ENCODE measurements around the gene TUBGCP6. TPM values are rescaled to one million over a fixed set of nuclear protein-coding genes. Genes with fewer than 3 reads are reported as not detected.
"Not testable (repeated sequence)": the region's sequence is repeated elsewhere in the genome, so short reads cannot be mapped to it uniquely, and the experiment has no call there.

The TUBGCP6 gene
- total RNA-seq, 1 donor from 2014 or later, result 17.2 TPM

GRCh38 chr22:50171965-50172421, 72.8 kb downstream of the TUBGCP6 start:
- no peak overlapping the region for H3K4me3 ChIP-seq (ENCODE audit: low read length in 3 of 3)
- peaks cover 25 to 52% (median 41%) of the 10 kb centered on the region in 3 donors for H3K27me3 ChIP-seq (ENCODE audit: control insufficient read depth in 3 of 3, insufficient read depth in 3 of 3, low read length in 3 of 3)
- no peak overlapping the region for H3K27ac ChIP-seq (ENCODE audit: low read depth, low read length)

GRCh38 chr22:50171319-50171964, 73.4 kb downstream of the TUBGCP6 start:
- Histone ChIP-seq H3K27ac (ENCODE audit: low read depth, low read length) (no peak overlapping the region), H3K4me3 (ENCODE audit: low read length in 3 of 3) (no peak overlapping the region), H3K9me3 (ENCODE audit: control insufficient read depth in 3 of 3, low read length in 3 of 3) (no peaks in the 10 kb centered on the region), H3K27me3 (ENCODE audit: control insufficient read depth in 3 of 3, insufficient read depth in 3 of 3, low read length in 3 of 3) (peaks cover 21 to 47% (median 38%) of the 10 kb centered on the region in 3 donors), H3K4me1 (ENCODE audit: control insufficient read depth in 3 of 3, insufficient read depth in 3 of 3, low read length in 3 of 3) (peaks cover 0 to 2% (median 0%) of the 10 kb centered on the region in 3 donors), H3K36me3 (ENCODE audit: control insufficient read depth in 3 of 3, insufficient read depth in 3 of 3, low read length in 3 of 3) (no peaks in the 10 kb centered on the region), H3K9ac (ENCODE audit: low read depth in 1 of 3, low read length in 3 of 3) (no peak overlapping the region)

More at GRCh38 chr22:50171965-50172421, 72.8 kb downstream of the TUBGCP6 start:
- no peaks in the 10 kb centered on the region for H3K36me3 ChIP-seq (ENCODE audit: control insufficient read depth in 3 of 3, insufficient read depth in 3 of 3, low read length in 3 of 3)
- no peaks in the 10 kb centered on the region for H3K9me3 ChIP-seq (ENCODE audit: control insufficient read depth in 3 of 3, low read length in 3 of 3)
- peaks cover 0 to 2% (median 0%) of the 10 kb centered on the region in 3 donors for H3K4me1 ChIP-seq (ENCODE audit: control insufficient read depth in 3 of 3, insufficient read depth in 3 of 3, low read length in 3 of 3)
- H3K9ac ChIP-seq (ENCODE audit: low read depth in 1 of 3, low read length in 3 of 3), result no peak overlapping the region

- Histone ChIP-seq H3K4me3 (ENCODE audit: low read length in 3 of 3) (no peak within 1 kb of the TSS), H3K4me1 (ENCODE audit: control insufficient read depth in 3 of 3, insufficient read depth in 3 of 3, low read length in 3 of 3) (peaks cover 0 to 2% (median 0%) of the 10 kb centered on the region in 3 donors), H3K27me3 (ENCODE audit: control insufficient read depth in 3 of 3, insufficient read depth in 3 of 3, low read length in 3 of 3) (peaks cover 21 to 39% (median 34%) of the 10 kb centered on the region in 3 donors), H3K36me3 (ENCODE audit: control insufficient read depth in 3 of 3, insufficient read depth in 3 of 3, low read length in 3 of 3) (no peaks in the 10 kb centered on the region), H3K27ac (ENCODE audit: low read depth, low read length) (no peak within 1 kb of the TSS), H3K9ac (ENCODE audit: low read depth in 1 of 3, low read length in 3 of 3) (no peak within 1 kb of the TSS), H3K9me3 (ENCODE audit: control insufficient read depth in 3 of 3, low read length in 3 of 3) (no peaks in the 10 kb centered on the region)
Observed at GRCh38 chr22:50170453-50171318, 74.1 kb downstream of the TUBGCP6 start, which contains the start of gene PANX2. Gene PANX2, plus strand, starts transcription at chr22:50170731. Its CDS starts 0 bp downstream, at chr22:50170731.

- H3K4me3 ChIP-seq (ENCODE audit: low read length in 3 of 3), result no peak overlapping the region
- no peak overlapping the region for H3K9ac ChIP-seq (ENCODE audit: low read depth in 1 of 3, low read length in 3 of 3)
- H3K36me3 ChIP-seq (ENCODE audit: control insufficient read depth in 3 of 3, insufficient read depth in 3 of 3, low read length in 3 of 3), result no peaks in the 10 kb centered on the region
Observed at GRCh38 chr22:50169774-50170341, 75.0 kb downstream of the TUBGCP6 start.

GRCh38 chr22:50169181-50169759, 75.6 kb downstream of the TUBGCP6 start:
- Histone ChIP-seq H3K27me3 (ENCODE audit: control insufficient read depth in 3 of 3, insufficient read depth in 3 of 3, low read length in 3 of 3) (peaks cover 21 to 34% (median 24%) of the 10 kb centered on the region in 3 donors), H3K4me3 (ENCODE audit: low read length in 3 of 3) (no peak overlapping the region), H3K36me3 (ENCODE audit: control insufficient read depth in 3 of 3, insufficient read depth in 3 of 3, low read length in 3 of 3) (no peaks in the 10 kb centered on the region)

More at GRCh38 chr22:50169774-50170341, 75.0 kb downstream of the TUBGCP6 start:
- Histone ChIP-seq H3K9me3 (ENCODE audit: control insufficient read depth in 3 of 3, low read length in 3 of 3) (no peaks in the 10 kb centered on the region), H3K4me1 (ENCODE audit: control insufficient read depth in 3 of 3, insufficient read depth in 3 of 3, low read length in 3 of 3) (peaks cover 0 to 2% (median 0%) of the 10 kb centered on the region in 3 donors), H3K27ac (ENCODE audit: low read depth, low read length) (no peak overlapping the region), H3K27me3 (ENCODE audit: control insufficient read depth in 3 of 3, insufficient read depth in 3 of 3, low read length in 3 of 3) (peaks cover 21 to 32% (median 26%) of the 10 kb centered on the region in 3 donors)

GRCh38 chr22:50168490-50169180, 76.2 kb downstream of the TUBGCP6 start:
- not testable (repeated sequence) for H3K4me1 ChIP-seq (ENCODE audit: control insufficient read depth in 3 of 3, insufficient read depth in 3 of 3, low read length in 3 of 3); H3K9ac ChIP-seq (ENCODE audit: low read depth in 1 of 3, low read length in 3 of 3); H3K4me3 ChIP-seq (ENCODE audit: low read length in 3 of 3); H3K9me3 ChIP-seq (ENCODE audit: control insufficient read depth in 3 of 3, low read length in 3 of 3); H3K36me3 ChIP-seq (ENCODE audit: control insufficient read depth in 3 of 3, insufficient read depth in 3 of 3, low read length in 3 of 3); H3K27ac ChIP-seq (ENCODE audit: low read depth, low read length)
- H3K27me3 ChIP-seq (ENCODE audit: control insufficient read depth in 3 of 3, insufficient read depth in 3 of 3, low read length in 3 of 3), result peaks cover 21 to 32% (median 24%) of the 10 kb centered on the region in 3 donors

More at GRCh38 chr22:50169181-50169759, 75.6 kb downstream of the TUBGCP6 start:
- peaks cover 0 to 2% (median 0%) of the 10 kb centered on the region in 3 donors for H3K4me1 ChIP-seq (ENCODE audit: control insufficient read depth in 3 of 3, insufficient read depth in 3 of 3, low read length in 3 of 3)
- no peaks in the 10 kb centered on the region for H3K9me3 ChIP-seq (ENCODE audit: control insufficient read depth in 3 of 3, low read length in 3 of 3)
- no peak overlapping the region for H3K27ac ChIP-seq (ENCODE audit: low read depth, low read length)
- H3K9ac ChIP-seq (ENCODE audit: low read depth in 1 of 3, low read length in 3 of 3), result no peak overlapping the region

GRCh38 chr22:50167689-50168489, 76.9 kb downstream of the TUBGCP6 start:
- peaks cover 0 to 2% (median 0%) of the 10 kb centered on the region in 3 donors for H3K4me1 ChIP-seq (ENCODE audit: control insufficient read depth in 3 of 3, insufficient read depth in 3 of 3, low read length in 3 of 3)
- peaks cover 21 to 32% (median 27%) of the 10 kb centered on the region in 3 donors for H3K27me3 ChIP-seq (ENCODE audit: control insufficient read depth in 3 of 3, insufficient read depth in 3 of 3, low read length in 3 of 3)
- H3K36me3 ChIP-seq (ENCODE audit: control insufficient read depth in 3 of 3, insufficient read depth in 3 of 3, low read length in 3 of 3), result no peaks in the 10 kb centered on the region
- H3K9ac ChIP-seq (ENCODE audit: low read depth in 1 of 3, low read length in 3 of 3), result no peak overlapping the region
- no peaks in the 10 kb centered on the region for H3K9me3 ChIP-seq (ENCODE audit: control insufficient read depth in 3 of 3, low read length in 3 of 3)
- no peak overlapping the region for H3K4me3 ChIP-seq (ENCODE audit: low read length in 3 of 3)
- no peak overlapping the region for H3K27ac ChIP-seq (ENCODE audit: low read depth, low read length)
